Astrocyte of the spinal cord (primary cell): ENCODE data around the gene RRBP1.

Experiments used
- DNase-seq: peaks from one replicate; pipeline ENCODE4 v3.0.0; 2011; ENCODE audit warnings: low read depth, low spot score
- H3K4me3 ChIP-seq: 2 replicates; pipeline ENCODE4 v1.5.1; 2011; ENCODE audit warnings: low read depth, mild to moderate bottlenecking, low read length, moderate library complexity
- CTCF ChIP-seq: IDR thresholded peaks from 2 replicates; pipeline ENCODE4 v1.5.1; 2012; ENCODE audit warnings: low read depth, mild to moderate bottlenecking, low read length, inconsistent platforms
- in situ Hi-C: cut with HindIII; loops from 2 replicates; pipeline ENCODE4 v1.10.0; 2017; ENCODE audit warnings: low sequenced_read_pairs

RRBP1 gene

GRCh38 chr20:17638835-17639407 is 43.1 kb downstream of the RRBP1 start:
- no peak for TF ChIP-seq CTCF
- no peak for DNase-seq
- H3K4me3 ChIP-seq, result no peak overlapping the region
- in situ Hi-C loops, result no loop called here

GRCh38 chr20:17637985-17638640 is 43.9 kb downstream of the RRBP1 start:
- H3K4me3 ChIP-seq, result no peak overlapping the region
- TF ChIP-seq CTCF, result no peak
- in situ Hi-C loops, result no loop called here
- no peak for DNase-seq

DNA sequence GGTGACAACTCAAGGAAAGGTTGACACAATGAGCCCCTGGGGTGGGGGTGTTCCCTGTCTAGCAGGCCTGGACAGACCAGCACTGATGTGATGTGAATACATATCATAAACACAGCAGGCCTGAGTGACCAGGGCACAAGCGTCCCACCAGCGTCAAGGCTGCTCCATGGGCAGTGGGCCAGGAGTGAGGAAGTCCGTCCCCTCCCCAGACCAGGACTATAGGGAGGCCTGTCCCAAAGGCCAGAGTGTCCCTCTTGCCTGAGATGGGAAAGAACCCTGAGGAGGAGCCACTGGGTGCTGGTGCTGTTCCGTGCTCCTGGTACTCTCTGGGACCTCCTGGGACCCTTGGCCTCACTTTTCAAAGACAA is 44.6 kb downstream of the RRBP1 start:
- TF ChIP-seq CTCF, result no peak
- in situ Hi-C loops, result no loop called here
- no peak for DNase-seq
- H3K4me3 ChIP-seq, result no peak overlapping the region

GRCh38 chr20:17636523-17637412 is 45.3 kb downstream of the RRBP1 start:
- DNase-seq, result no peak
- in situ Hi-C loops, result no loop called here
- no peak overlapping the region for H3K4me3 ChIP-seq
- TF ChIP-seq CTCF, result no peak

DNA sequence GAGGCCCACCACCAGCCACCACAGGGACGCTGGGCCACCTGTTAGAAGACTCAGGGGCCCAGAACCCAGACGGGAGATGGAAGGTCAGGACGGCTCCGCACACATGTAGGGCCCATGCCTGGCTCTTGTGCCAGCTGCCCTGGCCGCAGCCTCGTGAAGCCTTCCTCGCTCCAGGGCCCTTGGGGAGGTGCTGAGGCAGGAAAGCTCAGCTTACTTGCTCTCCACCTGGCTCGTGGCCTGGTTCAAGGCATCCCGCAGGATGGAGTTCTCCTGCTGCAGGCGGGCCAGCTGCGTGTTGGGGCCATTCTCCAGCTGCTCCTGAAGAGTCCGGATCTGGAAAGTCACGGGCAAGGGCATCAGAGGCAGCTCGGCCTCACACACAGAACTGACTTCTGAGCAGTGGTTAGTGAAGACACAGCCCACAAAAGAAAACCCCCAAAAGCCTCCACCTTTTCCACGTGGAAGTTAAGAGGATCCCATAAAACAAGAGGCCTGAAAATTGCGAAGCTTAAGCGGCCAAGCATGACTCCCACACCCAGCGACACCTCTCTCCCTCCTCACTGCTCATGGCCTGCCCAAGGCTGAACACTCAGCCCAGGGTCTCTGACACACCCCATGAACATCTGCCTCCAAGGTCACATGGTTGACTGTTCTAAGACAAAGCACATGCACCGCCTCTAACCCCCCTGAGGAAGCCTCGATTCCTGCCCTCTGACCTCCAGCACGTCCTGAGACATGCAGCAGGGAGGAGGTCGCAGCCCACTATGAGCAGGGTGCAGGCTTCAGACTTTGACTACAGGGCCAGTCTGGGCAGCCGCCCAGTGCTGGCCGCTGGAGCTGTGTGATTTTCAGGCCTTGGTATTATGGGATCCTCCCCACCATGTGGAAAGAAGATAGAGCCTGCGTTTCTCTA is 46.5 kb downstream of the RRBP1 start:
- no peak for DNase-seq
- H3K4me3 ChIP-seq, result no peak overlapping the region
- TF ChIP-seq CTCF, result no peak
- in situ Hi-C loops, result no loop called here

DNA sequence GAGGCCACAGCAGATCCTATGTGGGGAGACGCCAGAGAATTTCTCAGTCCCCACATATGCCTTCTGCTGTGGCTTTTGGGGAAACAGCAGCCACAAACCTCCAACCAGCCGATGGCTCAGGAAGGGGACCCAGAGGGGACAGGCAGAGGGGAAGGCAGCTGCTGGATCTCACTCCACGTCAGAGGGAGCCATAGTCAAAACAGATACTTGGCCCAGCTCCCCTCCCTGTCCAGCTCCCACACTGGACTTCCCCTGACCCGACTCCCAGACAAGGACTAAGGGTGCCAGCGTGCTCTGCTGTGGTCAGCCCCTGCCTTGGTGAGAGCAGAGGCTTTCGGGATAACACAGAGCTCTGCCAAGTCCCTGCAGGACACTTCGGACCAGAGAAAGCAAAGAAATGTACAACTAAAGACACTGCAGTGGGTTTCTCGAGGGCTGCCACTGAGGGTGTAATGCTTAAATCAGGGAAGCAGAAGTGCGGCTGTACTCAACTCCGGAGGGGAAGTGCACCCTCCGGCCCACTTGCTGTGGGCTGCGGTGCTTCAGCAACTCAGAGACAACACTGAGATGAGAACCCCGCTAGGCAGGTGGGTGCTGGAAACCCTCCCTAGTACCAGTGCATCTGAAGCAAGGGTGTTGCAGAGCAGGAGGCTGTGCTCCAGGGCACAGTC is 47.2 kb downstream of the RRBP1 start:
- no peak for TF ChIP-seq CTCF
- no peak overlapping the region for H3K4me3 ChIP-seq
- in situ Hi-C loops, result no loop called here
- DNase-seq, result no peak
